Measurements from ENCODE around the gene FOXS1. TPM values are rescaled to one million over a fixed set of nuclear protein-coding genes. Genes with fewer than 3 reads are reported as not detected.

The FOXS1 gene
- total and polyA plus RNA-seq, 3 experiments from 2014 or later: not detected

GRCh38 chr20:31871618-31871954, 26.2 kb upstream of the FOXS1 start:
- POLR2A ChIA-PET: no interaction called here

GRCh38 chr20:31870726-31871617, 25.6 kb upstream of the FOXS1 start:
- DNase-seq: no peak
- peak overlapping the region; percentile 60 to 88 (median 79) for H3K4me3 Mint-ChIP-seq
- Histone ChIP-seq H3K36me3 (ENCODE audit: insufficient read depth, low read length) (no peaks in the 10 kb centered on the region), H3K9me3 (ENCODE audit: low read length) (no peaks in the 10 kb centered on the region), H3K4me1 (ENCODE audit: insufficient read depth, low read length) (peaks cover 11% of the 10 kb centered on the region), H3K27me3 (ENCODE audit: insufficient read depth, low read length, poor library complexity, severe bottlenecking) (peaks cover 24% of the 10 kb centered on the region), H3K27ac (ENCODE audit: low read depth, low read length) (no peak overlapping the region), H3K4me3 (ENCODE audit: low read length) (no peak overlapping the region)
- H3K27ac Mint-ChIP-seq: peak overlapping the region in 3 of 8 donors; percentile 16 to 80 (median 49)
- H3K27me3 Mint-ChIP-seq: peaks cover 38 to 43% of the 10 kb centered on the region in 2 donors
- H3K9me3 Mint-ChIP-seq: peaks cover 0 to 3% (median 0%) of the 10 kb centered on the region in 5 donors
- ChIA-PET CTCF (interaction anchor here (1.3 to 1.4 kb wide), 3 partner anchors 18 to 81 kb away, joined by 3 to 5 read pairs (median 3); partner anchors contain the start of gene PDRG1), POLR2A (no interaction called here)
- peaks cover 0 to 2% (median 0%) of the 10 kb centered on the region in 3 donors for H3K36me3 Mint-ChIP-seq
- H3K4me1 Mint-ChIP-seq: peaks cover 9 to 15% (median 14%) of the 10 kb centered on the region in 3 donors

More at GRCh38 chr20:31871618-31871954, 26.2 kb upstream of the FOXS1 start:
- Histone ChIP-seq H3K27ac (ENCODE audit: low read depth, low read length) (no peak overlapping the region), H3K27me3 (ENCODE audit: insufficient read depth, low read length, poor library complexity, severe bottlenecking) (peaks cover 24% of the 10 kb centered on the region), H3K9me3 (ENCODE audit: low read length) (no peaks in the 10 kb centered on the region), H3K4me1 (ENCODE audit: insufficient read depth, low read length) (peaks cover 11% of the 10 kb centered on the region), H3K36me3 (ENCODE audit: insufficient read depth, low read length) (no peaks in the 10 kb centered on the region), H3K4me3 (ENCODE audit: low read length) (no peak overlapping the region)
- H3K36me3 Mint-ChIP-seq: peaks cover 0 to 2% (median 0%) of the 10 kb centered on the region in 3 donors
- CTCF ChIA-PET: interaction anchor here (1.3 kb wide), 2 partner anchors 19 to 41 kb away, joined by 3 to 5 read pairs; no protein-coding TSS in a partner anchor
- H3K9me3 Mint-ChIP-seq: peaks cover 0 to 3% (median 0%) of the 10 kb centered on the region in 5 donors
- no peak for DNase-seq
- H3K27ac Mint-ChIP-seq: no peak overlapping the region
- H3K4me1 Mint-ChIP-seq: peaks cover 9 to 15% (median 14%) of the 10 kb centered on the region in 3 donors
- no peak overlapping the region for H3K4me3 Mint-ChIP-seq
- peaks cover 38 to 43% of the 10 kb centered on the region in 2 donors for H3K27me3 Mint-ChIP-seq

- POLR2A ChIA-PET: no interaction called here
- H3K4me3 Mint-ChIP-seq: peak within 1 kb of the TSS; percentile 77 to 91 (median 88)
- H3K27me3 ChIP-seq (ENCODE audit: insufficient read depth, low read length, poor library complexity, severe bottlenecking): peaks cover 24% of the 10 kb centered on the region
- H3K36me3 ChIP-seq (ENCODE audit: insufficient read depth, low read length): no peaks in the 10 kb centered on the region
- DNase-seq: peak in 1 of 5 donors; percentile 17
- H3K27ac ChIP-seq (ENCODE audit: low read depth, low read length): no peak within 1 kb of the TSS
- H3K27ac Mint-ChIP-seq: peak within 1 kb of the TSS in 5 of 8 donors; percentile 16 to 82 (median 61)
- H3K9me3 Mint-ChIP-seq: peaks cover 0 to 3% (median 0%) of the 10 kb centered on the region in 5 donors
- H3K27me3 Mint-ChIP-seq: peaks cover 36 to 43% of the 10 kb centered on the region in 2 donors
- H3K4me1 Mint-ChIP-seq: peaks cover 9 to 15% (median 14%) of the 10 kb centered on the region in 3 donors
- CTCF ChIA-PET: interaction anchor here (1.4 kb wide), 1 partner anchor 82 kb away, joined by 3 read pairs; the partner anchor contains the start of gene PDRG1
- peaks cover 11% of the 10 kb centered on the region for H3K4me1 ChIP-seq (ENCODE audit: insufficient read depth, low read length)
- peaks cover 0 to 2% (median 0%) of the 10 kb centered on the region in 3 donors for H3K36me3 Mint-ChIP-seq
- H3K4me3 ChIP-seq (ENCODE audit: low read length): peak within 1 kb of the TSS; percentile 32
- H3K9me3 ChIP-seq (ENCODE audit: low read length): no peaks in the 10 kb centered on the region
Measured at GRCh38 chr20:31869942-31870725, 24.7 kb upstream of the FOXS1 start, which contains the start of the genes DUSP15 and TTLL9. Gene DUSP15, minus strand, starts transcription at chr20:31870527. Its CDS starts 190 bp downstream, at chr20:31870337. Gene TTLL9, plus strand, starts transcription at chr20:31870634. Its CDS starts 493 bp downstream, at chr20:31871127.

- H3K36me3 ChIP-seq (ENCODE audit: insufficient read depth, low read length): no peaks in the 10 kb centered on the region
- H3K27ac Mint-ChIP-seq: peak overlapping the region in 4 of 8 donors; percentile 49 to 82 (median 58)
- peaks cover 0 to 2% (median 0%) of the 10 kb centered on the region in 3 donors for H3K36me3 Mint-ChIP-seq
- H3K9me3 ChIP-seq (ENCODE audit: low read length): no peaks in the 10 kb centered on the region
- H3K4me3 Mint-ChIP-seq: peak overlapping the region; percentile 77 to 91 (median 88)
- peaks cover 24% of the 10 kb centered on the region for H3K27me3 ChIP-seq (ENCODE audit: insufficient read depth, low read length, poor library complexity, severe bottlenecking)
- POLR2A ChIA-PET: no interaction called here
- H3K27me3 Mint-ChIP-seq: peaks cover 36 to 43% of the 10 kb centered on the region in 2 donors
- H3K4me1 ChIP-seq (ENCODE audit: insufficient read depth, low read length): peaks cover 11% of the 10 kb centered on the region
- H3K9me3 Mint-ChIP-seq: peaks cover 0 to 3% (median 0%) of the 10 kb centered on the region in 5 donors
- H3K4me3 ChIP-seq (ENCODE audit: low read length): peak overlapping the region; percentile 32
- H3K4me1 Mint-ChIP-seq: peaks cover 9 to 15% (median 14%) of the 10 kb centered on the region in 3 donors
- CTCF ChIA-PET: interaction anchor here (1.4 kb wide), 1 partner anchor 82 kb away, joined by 3 read pairs; the partner anchor contains the start of gene PDRG1
- no peak overlapping the region for H3K27ac ChIP-seq (ENCODE audit: low read depth, low read length)
- DNase-seq: no peak
Measured at GRCh38 chr20:31869673-31869941, 24.2 kb upstream of the FOXS1 start.

- H3K36me3 ChIP-seq (ENCODE audit: insufficient read depth, low read length): no peaks in the 10 kb centered on the region
- Mint-ChIP-seq H3K4me3 (peak overlapping the region; percentile 77 to 91 (median 88)), H3K27ac (no peak overlapping the region), H3K9me3 (peaks cover 0 to 3% (median 0%) of the 10 kb centered on the region in 5 donors), H3K4me1 (peaks cover 9 to 15% (median 14%) of the 10 kb centered on the region in 3 donors), H3K27me3 (peaks cover 36 to 43% of the 10 kb centered on the region in 2 donors), H3K36me3 (peaks cover 0 to 2% (median 0%) of the 10 kb centered on the region in 3 donors)
- H3K9me3 ChIP-seq (ENCODE audit: low read length): no peaks in the 10 kb centered on the region
- H3K4me3 ChIP-seq (ENCODE audit: low read length): no peak overlapping the region
- ChIA-PET POLR2A (no interaction called here), CTCF (interaction anchor here (1.4 kb wide), 1 partner anchor 83 kb away, joined by 3 read pairs; the partner anchor contains the start of gene PDRG1)
- DNase-seq: no peak
- peaks cover 24% of the 10 kb centered on the region for H3K27me3 ChIP-seq (ENCODE audit: insufficient read depth, low read length, poor library complexity, severe bottlenecking)
- H3K27ac ChIP-seq (ENCODE audit: low read depth, low read length): no peak overlapping the region
- H3K4me1 ChIP-seq (ENCODE audit: insufficient read depth, low read length): peaks cover 11% of the 10 kb centered on the region
Measured at GRCh38 chr20:31868853-31869672, 23.7 kb upstream of the FOXS1 start.

GRCh38 chr20:31866221-31866620, 20.8 kb upstream of the FOXS1 start:
- peaks cover 14 to 20% (median 14%) of the 10 kb centered on the region in 3 donors for H3K4me1 Mint-ChIP-seq
- POLR2A ChIA-PET: no interaction called here
- peaks cover 0 to 3% (median 0%) of the 10 kb centered on the region in 5 donors for H3K9me3 Mint-ChIP-seq
- H3K4me3 Mint-ChIP-seq: peak overlapping the region in 1 of 7 donors; percentile 17
- no peaks in the 10 kb centered on the region for H3K36me3 ChIP-seq (ENCODE audit: insufficient read depth, low read length)
- H3K27me3 Mint-ChIP-seq: peaks cover 27 to 29% of the 10 kb centered on the region in 2 donors
- peaks cover 11% of the 10 kb centered on the region for H3K4me1 ChIP-seq (ENCODE audit: insufficient read depth, low read length)
- H3K27me3 ChIP-seq (ENCODE audit: insufficient read depth, low read length, poor library complexity, severe bottlenecking): peaks cover 21% of the 10 kb centered on the region
- H3K4me3 ChIP-seq (ENCODE audit: low read length): no peak overlapping the region
- no peak overlapping the region for H3K27ac ChIP-seq (ENCODE audit: low read depth, low read length)
- peaks cover 0 to 2% (median 0%) of the 10 kb centered on the region in 3 donors for H3K36me3 Mint-ChIP-seq
- CTCF ChIA-PET: no interaction called here
- H3K9me3 ChIP-seq (ENCODE audit: low read length): no peaks in the 10 kb centered on the region
- no peak for DNase-seq
- H3K27ac Mint-ChIP-seq: no peak overlapping the region
